K562 (cell line): ENCODE data around the gene CD82. TPM values are rescaled to one million over a fixed set of nuclear protein-coding genes. Genes with fewer than 3 reads are reported as not detected.

Source experiments
- ATAC-seq: fragments of 200-7000 bp; cut with Tn5 transposase; 3 replicates; pipeline ENCODE4 v1.9.1; 2020; ENCODE audit warnings: moderate library complexity
- BruUV-seq: library from RNA; stranded (reverse); fragments of 400-500 nt; replicated peaks from 2 replicates; lab custom pipeline; 2021; lab: Mats Ljungman, UMichigan
- CTCF ChIA-PET: fragments of 300-600 bp; formaldehyde crosslinking; extraction: SDS; loops from one replicate; lab custom pipeline; 2021; ENCODE audit warnings: low intra/inter-chr PET ratio; lab: Yijun Ruan, JAX
- POLR2A ChIA-PET: fragments of 300-600, 350-650 bp; sonication (Branson Sonifier 250); formaldehyde crosslinking; extraction: SDS; loops from one replicate; lab custom pipeline; 2021; ENCODE audit warnings: antibody characterized with exemption, inconsistent platforms; lab: Yijun Ruan, JAX
- DNase-seq, 4 experiments: peaks; one replicate each; pipeline versions ENCODE4 v3.0.0 to v3.0.0-alpha.2; 2011 to 2018; ENCODE audit warnings: low spot score in 3 of 4, mixed read lengths in 3 of 4; ENCODE audit errors: extremely low read depth in 1 of 4
- FAIRE-seq: peaks from 2 replicates; lab custom pipeline; 2011; peaks lifted over from hg19 to GRCh38; lab: Jason Lieb, UNC
- H2AFZ ChIP-seq: 2 replicates; pipeline ENCODE4 v1.6.0; 2011; ENCODE audit warnings: low read depth, low read length, control low read depth, inconsistent platforms
- H3K27ac ChIP-seq: fragments of 200-600 bp; 3 replicates; pipeline ENCODE4 v1.8.0; 2011; ENCODE audit warnings: low read depth, mild to moderate bottlenecking, control low read depth, inconsistent platforms, low read length, moderate library complexity, mixed read lengths; ENCODE audit errors: extremely low read depth
- H3K27me3 ChIP-seq, 2 experiments: fragments of 300-600 bp in 1 of 2; 2 replicates in 1 of 2; 3 replicates in 1 of 2; pipeline versions ENCODE4 v1.6.0 to v1.8.0; 2011; ENCODE audit warnings: inconsistent platforms in 2 of 2, low read length in 2 of 2, mild to moderate bottlenecking in 1 of 2, mixed read lengths in 1 of 2, moderate library complexity in 1 of 2; ENCODE audit not compliant: control insufficient read depth in 2 of 2, insufficient read depth in 2 of 2
- H3K36me3 ChIP-seq: fragments of 300-600 bp; 3 replicates; pipeline ENCODE4 v1.8.0; 2011; ENCODE audit warnings: mild to moderate bottlenecking, low read length, inconsistent platforms; ENCODE audit not compliant: control insufficient read depth, insufficient read depth
- H3K4me1 ChIP-seq, 2 experiments: fragments of 200-600 bp in 1 of 2; replicated peaks in 1 of 2; 2 replicates in 1 of 2; 3 replicates in 1 of 2; pipeline versions ENCODE4 v1.5.1 to v1.8.0; 2011; ENCODE audit warnings: inconsistent platforms in 2 of 2, low read length in 2 of 2, mild to moderate bottlenecking in 1 of 2, mixed read lengths in 1 of 2, moderate library complexity in 1 of 2; ENCODE audit not compliant: control insufficient read depth in 2 of 2, insufficient read depth in 2 of 2
- H3K4me2 ChIP-seq: 2 replicates; pipeline ENCODE4 v1.6.1; 2011; ENCODE audit warnings: low read length, control low read depth, inconsistent platforms, mixed read lengths; ENCODE audit not compliant: insufficient read depth
- H3K4me3 ChIP-seq: fragments of 200-600 bp; sonication (generic), shearing (Covaris generic); 2 replicates; pipeline ENCODE4 v1.5.1; 2016; ENCODE audit warnings: control low read depth, inconsistent platforms
- H3K79me2 ChIP-seq: fragments of 200-600 bp; 3 replicates; pipeline ENCODE4 v1.8.0; 2011; ENCODE audit warnings: low read length, inconsistent platforms; ENCODE audit not compliant: control insufficient read depth, insufficient read depth
- H3K9ac ChIP-seq, 2 experiments: 2 replicates each; pipeline versions ENCODE4 v1.6.0 to v1.6.1; 2011; ENCODE audit warnings: low read depth in 2 of 2, low read length in 2 of 2, control low read depth in 1 of 2, inconsistent platforms in 1 of 2, mild to moderate bottlenecking in 1 of 2, mixed read lengths in 1 of 2; ENCODE audit not compliant: insufficient read depth in 1 of 2
- H3K9me1 ChIP-seq: one replicate; pipeline ENCODE4 v1.6.0; 2011; ENCODE audit warnings: inconsistent platforms, mild to moderate bottlenecking, low read length, moderate library complexity; ENCODE audit not compliant: control insufficient read depth, insufficient read depth
- H3K9me3 ChIP-seq: replicated peaks from 2 replicates; pipeline ENCODE4 v1.5.1; 2011; ENCODE audit warnings: low read depth, low read length, inconsistent platforms; ENCODE audit not compliant: control insufficient read depth, insufficient read depth
- H4K20me1 ChIP-seq: replicated peaks from 2 replicates; pipeline ENCODE4 v1.6.1; 2011; ENCODE audit warnings: low read length, inconsistent platforms, mixed read lengths; ENCODE audit not compliant: control insufficient read depth, insufficient read depth
- SMAD4 ChIP-seq: fragments of 250-450 bp; sonication (Bioruptor Pico); conservative IDR thresholded peaks from 2 replicates; pipeline ENCODE4 v1.8.0; 2021; ENCODE audit warnings: inconsistent platforms, mild to moderate bottlenecking, moderate library complexity
- SNRNP70 ChIP-seq: fragments of 200-400 bp; formaldehyde crosslinking; optimal IDR thresholded peaks from 2 replicates; pipeline ENCODE3; 2017; ENCODE audit warnings: low read depth, low read length
- TAF1 ChIP-seq: IDR thresholded peaks from 2 replicates; pipeline ENCODE4 v1.6.1; 2011; ENCODE audit warnings: mild to moderate bottlenecking, low read length, moderate library complexity; ENCODE audit not compliant: insufficient read depth, control insufficient read depth, severe bottlenecking; ENCODE audit errors: extremely low read depth
- WHSC1 ChIP-seq: IDR thresholded peaks from one replicate; pipeline ENCODE4 v1.6.1; 2012; ENCODE audit warnings: low read length, control low read depth, inconsistent platforms
- ZBED1 ChIP-seq: IDR thresholded peaks from 2 replicates; pipeline ENCODE4 v1.6.1; 2014
- ZNF347 ChIP-seq: fragments of 450-650 bp; formaldehyde crosslinking; IDR thresholded peaks from 2 replicates; pipeline ENCODE4 v1.4.0; 2020; ENCODE audit warnings: low read depth, mild to moderate bottlenecking, moderate library complexity
- ZNF584 ChIP-seq: fragments of 200-800 bp; sonication (Bioruptor generic); IDR thresholded peaks from 2 replicates; pipeline ENCODE4 v1.6.1; 2016; ENCODE audit warnings: low read depth, mild to moderate bottlenecking, missing genetic modification characterization, missing compliant biosample characterization
- ZNF586 ChIP-seq: fragments of 450-650 bp; formaldehyde crosslinking; conservative IDR thresholded peaks from 2 replicates; pipeline ENCODE4 v1.4.0; 2020; ENCODE audit warnings: mild to moderate bottlenecking, moderate library complexity
- WGBS: fragments of 100-300 bp; shearing (Covaris generic); methylation state at CpG from one replicate; pipeline ENCODE4 v1.1.6; 2016; ENCODE audit warnings: low coverage, mixed read lengths; ENCODE audit not compliant: insufficient coverage; ENCODE audit errors: missing lambda C conversion rate; 5-methylcytosine and 5-hydroxymethylcytosine counted together
- in situ Hi-C: fragments of 300-500 bp; cut with MboI; formaldehyde crosslinking; loops from 4 replicates; pipeline ENCODE4 v1.15.0; 2018; ENCODE audit warnings: inconsistent platforms, mixed read lengths
- intact Hi-C: fragments of 100-400 bp; cut with micrococcal nuclease; formaldehyde crosslinking; loops from 2 replicates; pipeline ENCODE4 v1.14.2; 2022
- polyA plus RNA-seq, 8 experiments: library from polyadenylated mRNA; depleted of rRNA in 4 of 8; stranded (reverse) in 5 of 8; unstranded in 3 of 8; fragments of >200 nt; fragmentation: Nextera tagmentation in 2 of 8; fragmentation: Illumina TruSeq in 1 of 8; extraction: Ambion mirVana in 2 of 8; extraction: Trizol in 1 of 8; gene quantifications; 2 replicates each; pipeline versions ENCODE4 v1.2.1 to v1.2.3, GENCODE V29; 2011 to 2014; ENCODE audit warnings: inconsistent platforms in 1 of 8, missing spikeins in 1 of 8
- total RNA-seq, 7 experiments: library from RNA; depleted of rRNA in 6 of 7; stranded (reverse); fragments of >200 nt in 6 of 7; fragmentation: Illumina TruSeq in 2 of 7; extraction: Trizol in 2 of 7; gene quantifications; 2 replicates each; pipeline versions ENCODE4 v1.2.1 to v1.2.3, GENCODE V29; 2011 to 2021; ENCODE audit warnings: low replicate concordance in 1 of 7
- TF ChIP-seq, protein P1 (sequence below): sonication (generic); formaldehyde crosslinking; IDR thresholded peaks from 2 replicates; pipeline ENCODE4 v1.9.0; 2022; ENCODE audit warnings: mild to moderate bottlenecking, missing genetic modification reagents
- TF ChIP-seq, protein P2 (sequence below): sonication (generic); formaldehyde crosslinking; IDR thresholded peaks from 2 replicates; pipeline ENCODE4 v1.8.1; 2023; ENCODE audit warnings: mild to moderate bottlenecking, missing genetic modification reagents

Gene CD82
- total and polyA plus RNA-seq, 9 of the 15 experiments (the other 6 are each of a cell fraction or from before 2014, with no cell fraction given) = 0.27 to 9.4 (median 3.0) TPM

DNA sequence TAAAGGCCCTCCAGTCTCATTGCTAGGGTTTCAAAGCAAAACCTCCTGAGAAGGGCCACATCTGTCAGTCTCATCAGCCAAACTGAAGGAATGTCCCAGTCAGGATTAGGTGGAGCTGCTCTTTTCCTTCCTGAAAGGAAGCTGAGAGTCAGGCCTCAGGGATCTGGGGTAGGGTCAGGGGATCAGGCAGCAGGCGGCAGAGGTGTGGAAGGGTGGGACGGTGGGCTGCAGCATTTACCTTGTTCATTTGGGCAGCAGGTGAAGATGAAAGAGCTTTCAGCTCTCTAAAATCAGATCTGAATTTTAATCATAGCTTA is 17.8 kb downstream of the CD82 start:
- Histone ChIP-seq H3K4me2 (no peak overlapping the region), H3K4me3 (no peak overlapping the region), H2AFZ (no peak overlapping the region), H3K4me1 (peaks cover under 1 to 5% of the 10 kb centered on the region in 2 experiments; a peak in 3 of 5 replicates), H3K9me1 (no peaks in the 10 kb centered on the region), H3K27me3 (peaks cover 0 to 14% of the 10 kb centered on the region in 2 experiments; a peak in 2 of 5 replicates), H3K36me3 (no peaks in the 10 kb centered on the region)
- WGBS = 20% methylated on average over 2 of the region's 2 CpGs
- FAIRE-seq (no peak), DNase-seq (no peak)
- POLR2A ChIA-PET = interaction anchor here (1.0 to 3.0 kb wide), 5 partner anchors 9 to 28 kb away, joined by 3 to 10 read pairs (median 3); partner anchors contain the start of gene CD82
- in situ Hi-C loops = no loop called here
- BruUV-seq = no TSS peak
- CTCF ChIA-PET = no interaction called here
- intact Hi-C loops = no loop called here
- TF ChIP-seq SMAD4 (CRISPR knock-in tag) = no peak
- TF ChIP-seq ZNF347 (CRISPR knock-in tag) = no peak
- no peak for TF ChIP-seq ZNF584
- TF ChIP-seq, protein P1, sequence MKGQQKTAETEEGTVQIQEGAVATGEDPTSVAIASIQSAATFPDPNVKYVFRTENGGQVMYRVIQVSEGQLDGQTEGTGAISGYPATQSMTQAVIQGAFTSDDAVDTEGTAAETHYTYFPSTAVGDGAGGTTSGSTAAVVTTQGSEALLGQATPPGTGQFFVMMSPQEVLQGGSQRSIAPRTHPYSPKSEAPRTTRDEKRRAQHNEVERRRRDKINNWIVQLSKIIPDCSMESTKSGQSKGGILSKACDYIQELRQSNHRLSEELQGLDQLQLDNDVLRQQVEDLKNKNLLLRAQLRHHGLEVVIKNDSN (CRISPR knock-in tag) = no peak
- TF ChIP-seq SNRNP70 = no peak
- no peak for TF ChIP-seq TAF1
- TF ChIP-seq ZBED1 = no peak
- TF ChIP-seq, protein P2, sequence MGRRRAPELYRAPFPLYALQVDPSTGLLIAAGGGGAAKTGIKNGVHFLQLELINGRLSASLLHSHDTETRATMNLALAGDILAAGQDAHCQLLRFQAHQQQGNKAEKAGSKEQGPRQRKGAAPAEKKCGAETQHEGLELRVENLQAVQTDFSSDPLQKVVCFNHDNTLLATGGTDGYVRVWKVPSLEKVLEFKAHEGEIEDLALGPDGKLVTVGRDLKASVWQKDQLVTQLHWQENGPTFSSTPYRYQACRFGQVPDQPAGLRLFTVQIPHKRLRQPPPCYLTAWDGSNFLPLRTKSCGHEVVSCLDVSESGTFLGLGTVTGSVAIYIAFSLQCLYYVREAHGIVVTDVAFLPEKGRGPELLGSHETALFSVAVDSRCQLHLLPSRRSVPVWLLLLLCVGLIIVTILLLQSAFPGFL (CRISPR knock-in tag) = no peak
- no peak for TF ChIP-seq ZNF586 (CRISPR knock-in tag)
- no peak for TF ChIP-seq WHSC1
- TF ChIP-seq, all 486 proteins: peak for 0
- ATAC-seq = no peak
- no peak overlapping the region for H3K9ac ChIP-seq
- no peaks in the 10 kb centered on the region for H3K9me3 ChIP-seq
- H3K27ac ChIP-seq = no peak overlapping the region
- H3K79me2 ChIP-seq = no peaks in the 10 kb centered on the region
- H4K20me1 ChIP-seq = no peaks in the 10 kb centered on the region
